ENCODE results near the gene RAPH1.

RAPH1 gene

GRCh38 chr2:203400805-203401585 lies 134.1 kb downstream of the RAPH1 start:
- Histone ChIP-seq H3F3A (ENCODE audit: insufficient read depth, low read length) (no peaks in the 10 kb centered on the region), H3K4me2 (ENCODE audit: low read depth, low read length) (no peak overlapping the region), H3K4me3 (ENCODE audit: low read length) (no peak overlapping the region), H3K79me2 (ENCODE audit: low read length) (no peaks in the 10 kb centered on the region), H3K4me1 (ENCODE audit: low read length) (no peaks in the 10 kb centered on the region), H3K27ac (ENCODE audit: low read length) (no peak overlapping the region), H3K27me3 (replicated peaks; ENCODE audit: insufficient read depth, low read length) (no peaks in the 10 kb centered on the region), H4K20me1 (ENCODE audit: insufficient read depth, low read length) (no peaks in the 10 kb centered on the region), H3K9ac (ENCODE audit: low read length) (no peak overlapping the region), H3K9me2 (replicated peaks; ENCODE audit: insufficient read depth, low read length) (no peaks in the 10 kb centered on the region), H3K9me3 (replicated peaks; ENCODE audit: insufficient read depth, low read length) (no peaks in the 10 kb centered on the region), H2AFZ (ENCODE audit: low read length) (no peak overlapping the region), H3K36me3 (replicated peaks; ENCODE audit: insufficient read depth, low read length) (no peaks in the 10 kb centered on the region)
- TF ChIP-seq EZH2phosphoT487 (IDR thresholded peaks at IDR 0.05; ENCODE audit: low read length) (no peak), EZH2 (optimal IDR thresholded peaks at IDR 0.05; ENCODE audit: low read depth, low read length) (no peak), CTCF (IDR thresholded peaks at IDR 0.05; ENCODE audit: low read length) (no peak)
- no peak for DNase-seq

- Histone ChIP-seq H3K9me3 (replicated peaks; ENCODE audit: insufficient read depth, low read length) (no peaks in the 10 kb centered on the region), H3F3A (ENCODE audit: insufficient read depth, low read length) (no peaks in the 10 kb centered on the region)
- TF ChIP-seq EZH2 (optimal IDR thresholded peaks at IDR 0.05; ENCODE audit: low read depth, low read length): no peak
- TF ChIP-seq EZH2phosphoT487 (IDR thresholded peaks at IDR 0.05; ENCODE audit: low read length): no peak
- TF ChIP-seq CTCF (IDR thresholded peaks at IDR 0.05; ENCODE audit: low read length): no peak
These were observed 136.1 kb downstream of the RAPH1 start for GRCh38 chr2:203399031-203399430.

GRCh38 chr2:203396667-203397066 lies 138.4 kb downstream of the RAPH1 start:
- Histone ChIP-seq H3K9ac (ENCODE audit: low read length) (no peak overlapping the region), H3K36me3 (replicated peaks; ENCODE audit: insufficient read depth, low read length) (no peaks in the 10 kb centered on the region), H3K9me3 (replicated peaks; ENCODE audit: insufficient read depth, low read length) (no peaks in the 10 kb centered on the region), H3K4me3 (ENCODE audit: low read length) (no peak overlapping the region), H2AFZ (ENCODE audit: low read length) (no peak overlapping the region), H3K4me1 (ENCODE audit: low read length) (no peaks in the 10 kb centered on the region), H4K20me1 (ENCODE audit: insufficient read depth, low read length) (no peaks in the 10 kb centered on the region), H3F3A (ENCODE audit: insufficient read depth, low read length) (no peaks in the 10 kb centered on the region), H3K27me3 (replicated peaks; ENCODE audit: insufficient read depth, low read length) (no peaks in the 10 kb centered on the region), H3K9me2 (replicated peaks; ENCODE audit: insufficient read depth, low read length) (no peaks in the 10 kb centered on the region), H3K4me2 (ENCODE audit: low read depth, low read length) (no peak overlapping the region), H3K27ac (ENCODE audit: low read length) (no peak overlapping the region), H3K79me2 (ENCODE audit: low read length) (no peaks in the 10 kb centered on the region)
- no peak for DNase-seq
- TF ChIP-seq EZH2phosphoT487 (IDR thresholded peaks at IDR 0.05; ENCODE audit: low read length) (no peak), CTCF (IDR thresholded peaks at IDR 0.05; ENCODE audit: low read length) (peak; percentile 24)

More at GRCh38 chr2:203399031-203399430, 136.1 kb downstream of the RAPH1 start:
- no peaks in the 10 kb centered on the region for H3K36me3 ChIP-seq (replicated peaks; ENCODE audit: insufficient read depth, low read length)
- H3K4me3 ChIP-seq (ENCODE audit: low read length): no peak overlapping the region
- H3K27me3 ChIP-seq (replicated peaks; ENCODE audit: insufficient read depth, low read length): no peaks in the 10 kb centered on the region
- no peaks in the 10 kb centered on the region for H3K4me1 ChIP-seq (ENCODE audit: low read length)
- no peak overlapping the region for H3K27ac ChIP-seq (ENCODE audit: low read length)
- no peak overlapping the region for H3K9ac ChIP-seq (ENCODE audit: low read length)
- no peak for DNase-seq
- H3K9me2 ChIP-seq (replicated peaks; ENCODE audit: insufficient read depth, low read length): no peaks in the 10 kb centered on the region
- H3K4me2 ChIP-seq (ENCODE audit: low read depth, low read length): no peak overlapping the region
- no peaks in the 10 kb centered on the region for H3K79me2 ChIP-seq (ENCODE audit: low read length)
- H4K20me1 ChIP-seq (ENCODE audit: insufficient read depth, low read length): no peaks in the 10 kb centered on the region
- H2AFZ ChIP-seq (ENCODE audit: low read length): no peak overlapping the region

Measured in MM.1S (cell line).